Progenitor cell of endocrine pancreas (in vitro differentiated cells): ENCODE data around the gene MYO18A. TPM values are rescaled to one million over a fixed set of nuclear protein-coding genes. Genes with fewer than 3 reads are reported as not detected.

Source experiments
- DNase-seq: peaks from one replicate; pipeline ENCODE4 v3.0.0; 2021; ENCODE audit warnings: low spot score; ENCODE audit not compliant: unreplicated experiment
- H3K27ac Mint-ChIP-seq: 2 replicates; pipeline ENCODE4 v1.8.0; 2021; ENCODE audit warnings: mild to moderate bottlenecking, moderate library complexity, mixed read lengths
- H3K27me3 Mint-ChIP-seq: 2 replicates; pipeline ENCODE4 v1.8.0; 2021; ENCODE audit warnings: mixed read lengths
- H3K36me3 Mint-ChIP-seq: 2 replicates; pipeline ENCODE4 v1.8.0; 2022; ENCODE audit warnings: mixed read lengths; ENCODE audit not compliant: insufficient read depth
- H3K4me1 Mint-ChIP-seq: 2 replicates; pipeline ENCODE4 v1.8.0; 2021; ENCODE audit warnings: low read depth, mixed read lengths
- H3K4me3 Mint-ChIP-seq: 2 replicates; pipeline ENCODE4 v1.8.0; 2021; ENCODE audit warnings: low read depth, mild to moderate bottlenecking, moderate library complexity, mixed read lengths
- H3K9me3 Mint-ChIP-seq: 2 replicates; pipeline ENCODE4 v1.8.0; 2021; ENCODE audit warnings: low read depth, mixed read lengths
- CTCF ChIP-seq: fragments of 200-600 bp; sonication (generic); IDR thresholded peaks from one replicate; pipeline ENCODE4 v1.5.0; 2021; ENCODE audit warnings: antibody characterized with exemption, mild to moderate bottlenecking; ENCODE audit not compliant: unreplicated experiment
- total RNA-seq: library from RNA; stranded (reverse); gene quantifications from 2 replicates; pipeline ENCODE4 v1.2.1, GENCODE V29; 2021

Gene MYO18A
- total RNA-seq, 1 donor from 2014 or later: 75.7 TPM

GRCh38 chr17:29032857-29033197 is 147.4 kb downstream of the MYO18A start:
- H3K4me1 Mint-ChIP-seq: no peaks in the 10 kb centered on the region
- no peak overlapping the region for H3K27ac Mint-ChIP-seq

GRCh38 chr17:29032013-29032856 is 148.0 kb downstream of the MYO18A start:
- no peaks in the 10 kb centered on the region for H3K4me1 Mint-ChIP-seq
- H3K4me3 Mint-ChIP-seq: no peak overlapping the region
- H3K36me3 Mint-ChIP-seq: peaks cover 2% of the 10 kb centered on the region
- no peak overlapping the region for H3K27ac Mint-ChIP-seq
- H3K27me3 Mint-ChIP-seq: peaks cover 57% of the 10 kb centered on the region
- no peak for DNase-seq
- H3K9me3 Mint-ChIP-seq: peaks cover 11% of the 10 kb centered on the region
- TF ChIP-seq CTCF: no peak

More at GRCh38 chr17:29032857-29033197, 147.4 kb downstream of the MYO18A start:
- peaks cover 2% of the 10 kb centered on the region for H3K36me3 Mint-ChIP-seq
- H3K9me3 Mint-ChIP-seq: peaks cover 11% of the 10 kb centered on the region
- DNase-seq: no peak
- peaks cover 51% of the 10 kb centered on the region for H3K27me3 Mint-ChIP-seq
- H3K4me3 Mint-ChIP-seq: no peak overlapping the region
- TF ChIP-seq CTCF: no peak

GRCh38 chr17:29031488-29031887 is 148.7 kb downstream of the MYO18A start:
- H3K4me1 Mint-ChIP-seq: no peaks in the 10 kb centered on the region
- no peak for DNase-seq
- no peak overlapping the region for H3K4me3 Mint-ChIP-seq
- H3K9me3 Mint-ChIP-seq: peaks cover 11% of the 10 kb centered on the region
- H3K27me3 Mint-ChIP-seq: peaks cover 61% of the 10 kb centered on the region
- no peak overlapping the region for H3K27ac Mint-ChIP-seq
- peaks cover 2% of the 10 kb centered on the region for H3K36me3 Mint-ChIP-seq
- no peak for TF ChIP-seq CTCF

GRCh38 chr17:29024316-29024952 is 155.8 kb downstream of the MYO18A start:
- Mint-ChIP-seq H3K27me3 (peaks cover 70% of the 10 kb centered on the region), H3K4me1 (peaks cover 2% of the 10 kb centered on the region), H3K4me3 (no peak overlapping the region), H3K9me3 (no peaks in the 10 kb centered on the region), H3K36me3 (no peaks in the 10 kb centered on the region), H3K27ac (no peak overlapping the region)
- no peak for DNase-seq
- no peak for TF ChIP-seq CTCF

GRCh38 chr17:29022074-29022473 is 158.1 kb downstream of the MYO18A start:
- H3K4me1 Mint-ChIP-seq: peaks cover 5% of the 10 kb centered on the region
- H3K27me3 Mint-ChIP-seq: peaks cover 71% of the 10 kb centered on the region
- TF ChIP-seq CTCF: no peak
- DNase-seq: no peak
- no peak overlapping the region for H3K4me3 Mint-ChIP-seq
- no peaks in the 10 kb centered on the region for H3K9me3 Mint-ChIP-seq
- no peak overlapping the region for H3K27ac Mint-ChIP-seq
- no peaks in the 10 kb centered on the region for H3K36me3 Mint-ChIP-seq
